ENCODE data around the gene FABP3. TPM values are rescaled to one million over a fixed set of nuclear protein-coding genes. Genes with fewer than 3 reads are reported as not detected.

FABP3 gene
- total and polyA plus RNA-seq, 2 experiments from 2014 or later: 19.3 to 50.2 TPM

- no peak for TF ChIP-seq ZNF462 (CRISPR knock-in tag; IDR thresholded peaks at IDR 0.05)
- no peak for TF ChIP-seq STAT1 (IDR thresholded peaks at IDR 0.05; ENCODE audit: unreplicated experiment)
- TF ChIP-seq ETS1 (IDR thresholded peaks at IDR 0.05): no peak
- TF ChIP-seq ZNF331 (CRISPR knock-in tag; IDR thresholded peaks at IDR 0.05; ENCODE audit: low read depth): no peak
- no peak for TF ChIP-seq EZH2 (IDR thresholded peaks at IDR 0.05; ENCODE audit: low read depth, unreplicated experiment)
- no peak for TF ChIP-seq EZH2phosphoT487 (IDR thresholded peaks at IDR 0.05; ENCODE audit: unreplicated experiment)
- TF ChIP-seq REST (IDR thresholded peaks at IDR 0.05; ENCODE audit: unreplicated experiment): no peak
- TF ChIP-seq ZNF114 (CRISPR knock-in tag; IDR thresholded peaks at IDR 0.05): no peak
- no peak for TF ChIP-seq POLR2AphosphoS5 (IDR thresholded peaks at IDR 0.05; ENCODE audit: low read depth)
- TF ChIP-seq CREB1 (CRISPR knock-in tag; IDR thresholded peaks at IDR 0.05; ENCODE audit: low read depth): no peak
Measured at GRCh38 chr1:31346785-31347184, 26.1 kb downstream of the FABP3 start (continued).
